ENCODE measurements around the gene CREB5. TPM values are rescaled to one million over a fixed set of nuclear protein-coding genes. Genes with fewer than 3 reads are reported as not detected.

Gene CREB5
- total RNA-seq, 2 donors from 2014 or later = 0.53 to 2.6 TPM

- Histone ChIP-seq H3K4me1 (ENCODE audit: control insufficient read depth, insufficient read depth, low read length) (no peaks in the 10 kb centered on the region), H3K27me3 (ENCODE audit: control insufficient read depth, insufficient read depth, low read length, poor library complexity, severe bottlenecking) (no peaks in the 10 kb centered on the region), H3K27ac (ENCODE audit: low read depth, low read length) (no peak overlapping the region), H3K4me3 (ENCODE audit: low read length) (no peak overlapping the region), H3K9me3 (ENCODE audit: control insufficient read depth, low read length) (no peaks in the 10 kb centered on the region), H3K36me3 (ENCODE audit: control insufficient read depth, insufficient read depth, low read length) (no peaks in the 10 kb centered on the region), H3K9ac (ENCODE audit: extremely low read depth, low read length, poor library complexity, severe bottlenecking) (no peak overlapping the region)
- Mint-ChIP-seq H3K4me3 (no peak overlapping the region), H3K36me3 (ENCODE audit: low read depth) (no peaks in the 10 kb centered on the region), H3K9me3 (no peaks in the 10 kb centered on the region), H3K27me3 (ENCODE audit: insufficient read depth) (peaks cover 4% of the 10 kb centered on the region), H3K27ac (no peak overlapping the region), H3K4me1 (peaks cover 15% of the 10 kb centered on the region)
- TF ChIP-seq CTCF (conservative IDR thresholded peaks at IDR 0.05) = no peak
- no peak for DNase-seq
Measured at GRCh38 chr7:28576656-28577055, 164.3 kb downstream of the CREB5 start.

GRCh38 chr7:28579571-28579970, 167.3 kb downstream of the CREB5 start:
- no peaks in the 10 kb centered on the region for H3K4me1 ChIP-seq (ENCODE audit: control insufficient read depth, insufficient read depth, low read length)
- Mint-ChIP-seq H3K36me3 (ENCODE audit: low read depth) (no peaks in the 10 kb centered on the region), H3K4me1 (peaks cover 12% of the 10 kb centered on the region), H3K27ac (no peak overlapping the region), H3K27me3 (ENCODE audit: insufficient read depth) (peaks cover 8% of the 10 kb centered on the region), H3K9me3 (no peaks in the 10 kb centered on the region), H3K4me3 (no peak overlapping the region)
- no peak overlapping the region for H3K27ac ChIP-seq (ENCODE audit: low read depth, low read length)
- H3K4me3 ChIP-seq (ENCODE audit: low read length) = no peak overlapping the region
- no peaks in the 10 kb centered on the region for H3K9me3 ChIP-seq (ENCODE audit: control insufficient read depth, low read length)
- H3K9ac ChIP-seq (ENCODE audit: extremely low read depth, low read length, poor library complexity, severe bottlenecking) = no peak overlapping the region
- no peak for DNase-seq
- 92 to 94% methylated on average over 2 to 3 of the region's 3 CpGs for WGBS, 2 experiments (ENCODE audit: insufficient coverage in 1 of 2, insufficient read length in 1 of 2)
- no peaks in the 10 kb centered on the region for H3K36me3 ChIP-seq (ENCODE audit: control insufficient read depth, insufficient read depth, low read length)
- H3K27me3 ChIP-seq (ENCODE audit: control insufficient read depth, insufficient read depth, low read length, poor library complexity, severe bottlenecking) = no peaks in the 10 kb centered on the region
- TF ChIP-seq CTCF (conservative IDR thresholded peaks at IDR 0.05) = no peak

GRCh38 chr7:28580665-28581064, 168.3 kb downstream of the CREB5 start:
- Histone ChIP-seq H3K9ac (ENCODE audit: extremely low read depth, low read length, poor library complexity, severe bottlenecking) (no peak overlapping the region), H3K4me1 (ENCODE audit: control insufficient read depth, insufficient read depth, low read length) (no peaks in the 10 kb centered on the region), H3K27me3 (ENCODE audit: control insufficient read depth, insufficient read depth, low read length, poor library complexity, severe bottlenecking) (no peaks in the 10 kb centered on the region), H3K36me3 (ENCODE audit: control insufficient read depth, insufficient read depth, low read length) (no peaks in the 10 kb centered on the region), H3K9me3 (ENCODE audit: control insufficient read depth, low read length) (no peaks in the 10 kb centered on the region), H3K4me3 (ENCODE audit: low read length) (no peak overlapping the region), H3K27ac (ENCODE audit: low read depth, low read length) (no peak overlapping the region)
- no peak for TF ChIP-seq CTCF (conservative IDR thresholded peaks at IDR 0.05)
- H3K27ac Mint-ChIP-seq = no peak overlapping the region
- no peaks in the 10 kb centered on the region for H3K9me3 Mint-ChIP-seq
- peaks cover 8% of the 10 kb centered on the region for H3K27me3 Mint-ChIP-seq (ENCODE audit: insufficient read depth)
- H3K36me3 Mint-ChIP-seq (ENCODE audit: low read depth) = no peaks in the 10 kb centered on the region
- WGBS, 2 experiments (ENCODE audit: insufficient coverage in 1 of 2, insufficient read length in 1 of 2) = 92 to 100% methylated on average over 2 of the region's 2 CpGs
- H3K4me1 Mint-ChIP-seq = peaks cover 17% of the 10 kb centered on the region
- no peak overlapping the region for H3K4me3 Mint-ChIP-seq
- DNase-seq = no peak
